Activated naive CD4-positive, alpha-beta T cell treated with anti-CD3 and anti-CD28 coated beads, Interleukin-2, amount 50 U/mL, for 24 hours (primary cell): Measurements from ENCODE around the gene OCSTAMP.

Experiments
- H3K27ac Mint-ChIP-seq: one replicate; pipeline ENCODE4 v1.8.0; 2021; ENCODE audit warnings: mild to moderate bottlenecking, mixed read lengths
- H3K27me3 Mint-ChIP-seq: one replicate; pipeline ENCODE4 v1.8.0; 2021; ENCODE audit warnings: mixed read lengths
- H3K36me3 Mint-ChIP-seq: one replicate; pipeline ENCODE4 v1.8.0; 2021; ENCODE audit warnings: mixed read lengths
- H3K4me1 Mint-ChIP-seq: one replicate; pipeline ENCODE4 v1.8.0; 2021; ENCODE audit warnings: mixed read lengths
- H3K4me3 Mint-ChIP-seq: one replicate; pipeline ENCODE4 v1.8.0; 2021; ENCODE audit warnings: mild to moderate bottlenecking, mixed read lengths
- H3K9me3 Mint-ChIP-seq: one replicate; pipeline ENCODE4 v1.8.0; 2021; ENCODE audit warnings: mixed read lengths

The OCSTAMP gene

GRCh38 chr20:46548688-46549087, 1.8 kb downstream of the OCSTAMP start:
- Mint-ChIP-seq H3K27ac (no peak overlapping the region), H3K36me3 (no peaks in the 10 kb centered on the region), H3K4me1 (peaks cover 11% of the 10 kb centered on the region), H3K9me3 (no peaks in the 10 kb centered on the region), H3K4me3 (no peak overlapping the region), H3K27me3 (no peaks in the 10 kb centered on the region)

GRCh38 chr20:46547995-46548394, 2.5 kb downstream of the OCSTAMP start:
- Mint-ChIP-seq H3K4me1 (peaks cover 7% of the 10 kb centered on the region), H3K36me3 (no peaks in the 10 kb centered on the region), H3K4me3 (no peak overlapping the region), H3K9me3 (no peaks in the 10 kb centered on the region), H3K27ac (no peak overlapping the region), H3K27me3 (peaks cover 1% of the 10 kb centered on the region)

GRCh38 chr20:46546936-46547335, 3.5 kb downstream of the OCSTAMP start:
- Mint-ChIP-seq H3K36me3 (no peaks in the 10 kb centered on the region), H3K9me3 (no peaks in the 10 kb centered on the region), H3K27me3 (peaks cover 3% of the 10 kb centered on the region), H3K4me3 (no peak overlapping the region), H3K4me1 (no peaks in the 10 kb centered on the region), H3K27ac (no peak overlapping the region)

GRCh38 chr20:46546298-46546697, 4.2 kb downstream of the OCSTAMP start:
- Mint-ChIP-seq H3K4me3 (no peak overlapping the region), H3K9me3 (no peaks in the 10 kb centered on the region), H3K4me1 (no peaks in the 10 kb centered on the region), H3K36me3 (no peaks in the 10 kb centered on the region), H3K27me3 (peaks cover 3% of the 10 kb centered on the region), H3K27ac (no peak overlapping the region)

- H3K36me3 Mint-ChIP-seq = no peaks in the 10 kb centered on the region
- no peak overlapping the region for H3K27ac Mint-ChIP-seq
Observed at GRCh38 chr20:46545827-46546138, 4.7 kb downstream of the OCSTAMP start.

GRCh38 chr20:46545077-46545826, 5.2 kb downstream of the OCSTAMP start:
- H3K9me3 Mint-ChIP-seq = no peaks in the 10 kb centered on the region
- H3K4me1 Mint-ChIP-seq = no peaks in the 10 kb centered on the region
- no peaks in the 10 kb centered on the region for H3K36me3 Mint-ChIP-seq
- H3K4me3 Mint-ChIP-seq = no peak overlapping the region
- no peak overlapping the region for H3K27ac Mint-ChIP-seq
- peaks cover 3% of the 10 kb centered on the region for H3K27me3 Mint-ChIP-seq

More at GRCh38 chr20:46545827-46546138, 4.7 kb downstream of the OCSTAMP start:
- Mint-ChIP-seq H3K4me1 (no peaks in the 10 kb centered on the region), H3K9me3 (no peaks in the 10 kb centered on the region), H3K27me3 (peaks cover 3% of the 10 kb centered on the region), H3K4me3 (no peak overlapping the region)

GRCh38 chr20:46544576-46544975, 5.9 kb downstream of the OCSTAMP start:
- Mint-ChIP-seq H3K4me1 (no peaks in the 10 kb centered on the region), H3K9me3 (no peaks in the 10 kb centered on the region), H3K4me3 (no peak overlapping the region), H3K27ac (no peak overlapping the region), H3K36me3 (no peaks in the 10 kb centered on the region), H3K27me3 (peaks cover 3% of the 10 kb centered on the region)

- no peak overlapping the region for H3K4me3 Mint-ChIP-seq
Observed at GRCh38 chr20:46543959-46544358, 6.5 kb downstream of the OCSTAMP start.

GRCh38 chr20:46543033-46543432, 7.4 kb downstream of the OCSTAMP start:
- peaks cover 9% of the 10 kb centered on the region for H3K27me3 Mint-ChIP-seq
- H3K4me3 Mint-ChIP-seq = no peak overlapping the region
- no peaks in the 10 kb centered on the region for H3K36me3 Mint-ChIP-seq
- no peak overlapping the region for H3K27ac Mint-ChIP-seq
- no peaks in the 10 kb centered on the region for H3K9me3 Mint-ChIP-seq
- no peaks in the 10 kb centered on the region for H3K4me1 Mint-ChIP-seq

More at GRCh38 chr20:46543959-46544358, 6.5 kb downstream of the OCSTAMP start:
- H3K4me1 Mint-ChIP-seq = no peaks in the 10 kb centered on the region
- no peaks in the 10 kb centered on the region for H3K9me3 Mint-ChIP-seq
- no peak overlapping the region for H3K27ac Mint-ChIP-seq
- peaks cover 6% of the 10 kb centered on the region for H3K27me3 Mint-ChIP-seq
- H3K36me3 Mint-ChIP-seq = no peaks in the 10 kb centered on the region

GRCh38 chr20:46541229-46541935, 9.1 kb downstream of the OCSTAMP start:
- H3K27me3 Mint-ChIP-seq = peaks cover 9% of the 10 kb centered on the region

GRCh38 chr20:46539113-46539512, 11.3 kb downstream of the OCSTAMP start:
- no peak overlapping the region for H3K4me3 Mint-ChIP-seq
- no peaks in the 10 kb centered on the region for H3K9me3 Mint-ChIP-seq
- no peaks in the 10 kb centered on the region for H3K4me1 Mint-ChIP-seq
- H3K27me3 Mint-ChIP-seq = peaks cover 10% of the 10 kb centered on the region
- H3K36me3 Mint-ChIP-seq = no peaks in the 10 kb centered on the region
- no peak overlapping the region for H3K27ac Mint-ChIP-seq

More at GRCh38 chr20:46541229-46541935, 9.1 kb downstream of the OCSTAMP start:
- Mint-ChIP-seq H3K4me3 (no peak overlapping the region), H3K4me1 (no peaks in the 10 kb centered on the region), H3K9me3 (no peaks in the 10 kb centered on the region), H3K27ac (no peak overlapping the region), H3K36me3 (no peaks in the 10 kb centered on the region)

- Mint-ChIP-seq H3K4me3 (no peak overlapping the region), H3K36me3 (no peaks in the 10 kb centered on the region), H3K4me1 (no peaks in the 10 kb centered on the region), H3K9me3 (no peaks in the 10 kb centered on the region), H3K27me3 (peaks cover 6% of the 10 kb centered on the region), H3K27ac (no peak overlapping the region)
Observed at GRCh38 chr20:46530640-46531039, 19.8 kb downstream of the OCSTAMP start.

GRCh38 chr20:46523696-46524328, 26.6 kb downstream of the OCSTAMP start:
- Mint-ChIP-seq H3K4me3 (no peak overlapping the region), H3K36me3 (no peaks in the 10 kb centered on the region), H3K9me3 (no peaks in the 10 kb centered on the region), H3K4me1 (no peaks in the 10 kb centered on the region), H3K27me3 (peaks cover 15% of the 10 kb centered on the region), H3K27ac (no peak overlapping the region)

GRCh38 chr20:46523108-46523507, 27.3 kb downstream of the OCSTAMP start:
- Mint-ChIP-seq H3K4me1 (no peaks in the 10 kb centered on the region), H3K27ac (no peak overlapping the region), H3K4me3 (no peak overlapping the region), H3K36me3 (no peaks in the 10 kb centered on the region), H3K9me3 (no peaks in the 10 kb centered on the region), H3K27me3 (peaks cover 15% of the 10 kb centered on the region)

- Mint-ChIP-seq H3K36me3 (no peaks in the 10 kb centered on the region), H3K27ac (no peak overlapping the region), H3K27me3 (peaks cover 17% of the 10 kb centered on the region), H3K9me3 (no peaks in the 10 kb centered on the region), H3K4me3 (no peak overlapping the region), H3K4me1 (no peaks in the 10 kb centered on the region)
Observed at GRCh38 chr20:46520976-46521579, 29.4 kb downstream of the OCSTAMP start.

- Mint-ChIP-seq H3K9me3 (no peaks in the 10 kb centered on the region), H3K4me3 (no peak overlapping the region), H3K27me3 (peaks cover 17% of the 10 kb centered on the region), H3K36me3 (no peaks in the 10 kb centered on the region), H3K4me1 (no peaks in the 10 kb centered on the region), H3K27ac (no peak overlapping the region)
Observed at GRCh38 chr20:46520540-46520939, 29.9 kb downstream of the OCSTAMP start.
